DOHH2 (cell line): ENCODE results near the gene PRSS56.

Experiments used
- H3F3A ChIP-seq: fragments of 200-600 bp; sonication (generic), shearing (Covaris generic); 2 replicates; pipeline ENCODE4 v1.6.0; 2016; ENCODE audit warnings: antibody characterized with exemption, mild to moderate bottlenecking; ENCODE audit not compliant: control insufficient read depth, insufficient read depth
- H3K27ac ChIP-seq: fragments of 200-600 bp; sonication (generic); 2 replicates; pipeline ENCODE4 v1.5.1; 2014; ENCODE audit warnings: low read depth, mild to moderate bottlenecking, low read length, moderate library complexity
- H3K27me3 ChIP-seq: fragments of 200-600 bp; sonication (generic); 2 replicates; pipeline ENCODE4 v1.6.1; 2014; ENCODE audit warnings: mild to moderate bottlenecking, low read length, mixed read lengths; ENCODE audit not compliant: control insufficient read depth
- H3K36me3 ChIP-seq: fragments of 200-600 bp; sonication (generic); 2 replicates; pipeline ENCODE4 v1.6.1; 2014; ENCODE audit warnings: mild to moderate bottlenecking, low read length, moderate library complexity, mixed read lengths; ENCODE audit not compliant: control insufficient read depth
- H3K4me1 ChIP-seq: fragments of 200-600 bp; sonication (generic); 2 replicates; pipeline ENCODE4 v1.6.1; 2014; ENCODE audit warnings: mild to moderate bottlenecking, low read length, mixed read lengths; ENCODE audit not compliant: control insufficient read depth
- H3K4me2 ChIP-seq: fragments of 200-600 bp; sonication (generic); 2 replicates; pipeline ENCODE4 v1.6.0; 2014; ENCODE audit warnings: mild to moderate bottlenecking, low read length, moderate library complexity
- H3K4me3 ChIP-seq: fragments of 200-600 bp; sonication (generic); 2 replicates; pipeline ENCODE4 v1.5.1; 2014; ENCODE audit warnings: mild to moderate bottlenecking, low read length, mixed read lengths
- H3K79me2 ChIP-seq: fragments of 200-600 bp; sonication (generic); 2 replicates; pipeline ENCODE4 v1.6.1; 2014; ENCODE audit warnings: mild to moderate bottlenecking, low read length, mixed read lengths; ENCODE audit not compliant: control insufficient read depth
- H3K9me2 ChIP-seq: fragments of 200-600 bp; sonication (generic); replicated peaks from 2 replicates; pipeline ENCODE4 v1.6.1; 2014; ENCODE audit warnings: mild to moderate bottlenecking, low read length, mixed read lengths; ENCODE audit not compliant: control insufficient read depth
- H3K9me3 ChIP-seq: fragments of 200-600 bp; sonication (generic); 2 replicates; pipeline ENCODE4 v1.6.1; 2014; ENCODE audit warnings: antibody characterized with exemption, low read length, mixed read lengths; ENCODE audit not compliant: control insufficient read depth, insufficient read depth
- H4K20me1 ChIP-seq: fragments of 200-600 bp; sonication (generic); 2 replicates; pipeline ENCODE4 v1.6.0; 2014; ENCODE audit warnings: low read depth, mild to moderate bottlenecking, antibody characterized with exemption, low read length, moderate library complexity; ENCODE audit not compliant: control insufficient read depth, insufficient read depth
- CTCF ChIP-seq: fragments of 200-600 bp; sonication (generic); IDR thresholded peaks from one replicate; pipeline ENCODE4 v1.5.1; 2014; ENCODE audit warnings: antibody characterized with exemption, mild to moderate bottlenecking, low read depth, low read length; ENCODE audit not compliant: poor library complexity, severe bottlenecking
- EZH2phosphoT487 ChIP-seq: fragments of 200-600 bp; sonication (generic); IDR thresholded peaks from 2 replicates; pipeline ENCODE4 v1.6.1; 2017; ENCODE audit warnings: borderline replicate concordance, mild to moderate bottlenecking, antibody characterized with exemption, low read length, moderate library complexity, mixed read lengths

PRSS56 gene

GRCh38 chr2:232540441-232541041, 20.4 kb downstream of the PRSS56 start:
- H3K4me1 ChIP-seq, result peaks cover 19% of the 10 kb centered on the region
- H3K4me2 ChIP-seq, result no peak overlapping the region
- no peaks in the 10 kb centered on the region for H3K9me2 ChIP-seq
- H3K36me3 ChIP-seq, result peaks cover 3% of the 10 kb centered on the region; the same call in 1 of the 2 replicates
- peaks cover 3% of the 10 kb centered on the region for H3K79me2 ChIP-seq
- no peak for TF ChIP-seq CTCF
- TF ChIP-seq EZH2phosphoT487, result no peak
- no peak overlapping the region for H3K4me3 ChIP-seq
- no peaks in the 10 kb centered on the region; the same call in 1 of the 2 replicates for H4K20me1 ChIP-seq
- no peaks in the 10 kb centered on the region; the same call in 1 of the 2 replicates for H3F3A ChIP-seq
- H3K9me3 ChIP-seq, result no peaks in the 10 kb centered on the region
- no peaks in the 10 kb centered on the region for H3K27me3 ChIP-seq
- no peak overlapping the region for H3K27ac ChIP-seq

- TF ChIP-seq CTCF (no peak), EZH2phosphoT487 (no peak)
- Histone ChIP-seq H3K9me3 (no peaks in the 10 kb centered on the region), H3K27me3 (no peaks in the 10 kb centered on the region), H3K4me2 (no peak overlapping the region), H3K9me2 (no peaks in the 10 kb centered on the region), H3K79me2 (peaks cover 11% of the 10 kb centered on the region), H3K4me3 (no peak overlapping the region), H3K27ac (no peak overlapping the region), H3F3A (no peaks in the 10 kb centered on the region; the same call in 1 of the 2 replicates), H3K4me1 (peaks cover 19% of the 10 kb centered on the region), H4K20me1 (no peaks in the 10 kb centered on the region; the same call in 1 of the 2 replicates), H3K36me3 (peaks cover 9% of the 10 kb centered on the region)
Measured at GRCh38 chr2:232541195-232541960, 21.2 kb downstream of the PRSS56 start.

GRCh38 chr2:232541961-232542714, 21.9 kb downstream of the PRSS56 start:
- H3K4me1 ChIP-seq, result peaks cover 11% of the 10 kb centered on the region
- TF ChIP-seq EZH2phosphoT487, result no peak
- TF ChIP-seq CTCF, result no peak
- no peaks in the 10 kb centered on the region for H3K27me3 ChIP-seq
- H3K4me3 ChIP-seq, result no peak overlapping the region
- no peaks in the 10 kb centered on the region for H3F3A ChIP-seq
- H3K9me3 ChIP-seq, result no peaks in the 10 kb centered on the region
- H3K36me3 ChIP-seq, result peaks cover 17% of the 10 kb centered on the region
- H3K4me2 ChIP-seq, result no peak overlapping the region
- no peaks in the 10 kb centered on the region; the same call in 1 of the 2 replicates for H4K20me1 ChIP-seq
- peaks cover 19% of the 10 kb centered on the region for H3K79me2 ChIP-seq
- H3K9me2 ChIP-seq, result no peaks in the 10 kb centered on the region
- H3K27ac ChIP-seq, result no peak overlapping the region
